K562 (cell line): ENCODE data around the gene LHX3. TPM values are rescaled to one million over a fixed set of nuclear protein-coding genes. Genes with fewer than 3 reads are reported as not detected.
A peak's percentile ranks its signal among the peaks of the same experiment; 100 is the strongest.

Experiments used
- ATAC-seq: fragments of 200-7000 bp; cut with Tn5 transposase; 3 replicates; pipeline ENCODE4 v1.9.1; 2020; ENCODE audit warnings: moderate library complexity
- BruUV-seq: library from RNA; stranded (reverse); fragments of 400-500 nt; replicated peaks from 2 replicates; lab custom pipeline; 2021; lab: Mats Ljungman, UMichigan
- CTCF ChIA-PET: fragments of 300-600 bp; formaldehyde crosslinking; extraction: SDS; loops from one replicate; lab custom pipeline; 2021; ENCODE audit warnings: low intra/inter-chr PET ratio; lab: Yijun Ruan, JAX
- POLR2A ChIA-PET: fragments of 300-600, 350-650 bp; sonication (Branson Sonifier 250); formaldehyde crosslinking; extraction: SDS; loops from one replicate; lab custom pipeline; 2021; ENCODE audit warnings: antibody characterized with exemption, inconsistent platforms; lab: Yijun Ruan, JAX
- DNase-seq, 4 experiments: peaks; one replicate each; pipeline versions ENCODE4 v3.0.0 to v3.0.0-alpha.2; 2011 to 2018; ENCODE audit warnings: low spot score in 3 of 4, mixed read lengths in 3 of 4; ENCODE audit errors: extremely low read depth in 1 of 4
- FAIRE-seq: peaks from 2 replicates; lab custom pipeline; 2011; peaks lifted over from hg19 to GRCh38; lab: Jason Lieb, UNC
- H2AFZ ChIP-seq: 2 replicates; pipeline ENCODE4 v1.6.0; 2011; ENCODE audit warnings: low read depth, low read length, control low read depth, inconsistent platforms
- H3K27ac ChIP-seq: fragments of 200-600 bp; 3 replicates; pipeline ENCODE4 v1.8.0; 2011; ENCODE audit warnings: low read depth, mild to moderate bottlenecking, control low read depth, inconsistent platforms, low read length, moderate library complexity, mixed read lengths; ENCODE audit errors: extremely low read depth
- H3K27me3 ChIP-seq, 2 experiments: fragments of 300-600 bp in 1 of 2; 2 replicates in 1 of 2; 3 replicates in 1 of 2; pipeline versions ENCODE4 v1.6.0 to v1.8.0; 2011; ENCODE audit warnings: inconsistent platforms in 2 of 2, low read length in 2 of 2, mild to moderate bottlenecking in 1 of 2, mixed read lengths in 1 of 2, moderate library complexity in 1 of 2; ENCODE audit not compliant: control insufficient read depth in 2 of 2, insufficient read depth in 2 of 2
- H3K36me3 ChIP-seq: fragments of 300-600 bp; 3 replicates; pipeline ENCODE4 v1.8.0; 2011; ENCODE audit warnings: mild to moderate bottlenecking, low read length, inconsistent platforms; ENCODE audit not compliant: control insufficient read depth, insufficient read depth
- H3K4me1 ChIP-seq, 2 experiments: fragments of 200-600 bp in 1 of 2; replicated peaks in 1 of 2; 2 replicates in 1 of 2; 3 replicates in 1 of 2; pipeline versions ENCODE4 v1.5.1 to v1.8.0; 2011; ENCODE audit warnings: inconsistent platforms in 2 of 2, low read length in 2 of 2, mild to moderate bottlenecking in 1 of 2, mixed read lengths in 1 of 2, moderate library complexity in 1 of 2; ENCODE audit not compliant: control insufficient read depth in 2 of 2, insufficient read depth in 2 of 2
- H3K4me2 ChIP-seq: 2 replicates; pipeline ENCODE4 v1.6.1; 2011; ENCODE audit warnings: low read length, control low read depth, inconsistent platforms, mixed read lengths; ENCODE audit not compliant: insufficient read depth
- H3K4me3 ChIP-seq: fragments of 200-600 bp; sonication (generic), shearing (Covaris generic); 2 replicates; pipeline ENCODE4 v1.5.1; 2016; ENCODE audit warnings: control low read depth, inconsistent platforms
- H3K79me2 ChIP-seq: fragments of 200-600 bp; 3 replicates; pipeline ENCODE4 v1.8.0; 2011; ENCODE audit warnings: low read length, inconsistent platforms; ENCODE audit not compliant: control insufficient read depth, insufficient read depth
- H3K9ac ChIP-seq, 2 experiments: 2 replicates each; pipeline versions ENCODE4 v1.6.0 to v1.6.1; 2011; ENCODE audit warnings: low read depth in 2 of 2, low read length in 2 of 2, control low read depth in 1 of 2, inconsistent platforms in 1 of 2, mild to moderate bottlenecking in 1 of 2, mixed read lengths in 1 of 2; ENCODE audit not compliant: insufficient read depth in 1 of 2
- H3K9me1 ChIP-seq: one replicate; pipeline ENCODE4 v1.6.0; 2011; ENCODE audit warnings: inconsistent platforms, mild to moderate bottlenecking, low read length, moderate library complexity; ENCODE audit not compliant: control insufficient read depth, insufficient read depth
- H3K9me3 ChIP-seq: replicated peaks from 2 replicates; pipeline ENCODE4 v1.5.1; 2011; ENCODE audit warnings: low read depth, low read length, inconsistent platforms; ENCODE audit not compliant: control insufficient read depth, insufficient read depth
- H4K20me1 ChIP-seq: replicated peaks from 2 replicates; pipeline ENCODE4 v1.6.1; 2011; ENCODE audit warnings: low read length, inconsistent platforms, mixed read lengths; ENCODE audit not compliant: control insufficient read depth, insufficient read depth
- EP300 ChIP-seq: IDR thresholded peaks from 2 replicates; pipeline ENCODE4 v1.6.1; 2012; ENCODE audit warnings: low read length, improper control_type of control experiment
- FOXA3 ChIP-seq, 2 experiments: fragments of 450-650 bp in 1 of 2; sonication (generic) in 1 of 2; formaldehyde crosslinking; IDR thresholded peaks in 1 of 2; conservative IDR thresholded peaks in 1 of 2; 2 replicates each; pipeline versions ENCODE4 v1.4.0 to v1.8.0; 2020 to 2022; ENCODE audit warnings: mild to moderate bottlenecking in 2 of 2, missing genetic modification reagents in 1 of 2
- MIER1 ChIP-seq: fragments of 450-650 bp; IDR thresholded peaks from 2 replicates; pipeline ENCODE4 v1.6.1; 2016; ENCODE audit warnings: antibody characterized with exemption, mild to moderate bottlenecking, low read depth
- POLR2AphosphoS5 ChIP-seq: IDR thresholded peaks from 2 replicates; pipeline ENCODE4 v1.6.1; 2011; ENCODE audit warnings: mild to moderate bottlenecking, low read depth, low read length, moderate library complexity; ENCODE audit not compliant: control insufficient read depth, insufficient read depth
- SMARCA5 ChIP-seq: fragments of 450-650 bp; IDR thresholded peaks from 2 replicates; pipeline ENCODE4 v1.6.1; 2016
- SMARCB1 ChIP-seq: IDR thresholded peaks from 2 replicates; pipeline ENCODE4 v1.6.1; 2011; ENCODE audit warnings: improper control_type of control experiment, low read depth; ENCODE audit not compliant: insufficient read length
- SNIP1 ChIP-seq: fragments of 450-650 bp; IDR thresholded peaks from 2 replicates; pipeline ENCODE4 v1.7.1; 2017; ENCODE audit warnings: low read depth, mild to moderate bottlenecking
- TGIF2 ChIP-seq: sonication (generic); formaldehyde crosslinking; IDR thresholded peaks from 2 replicates; pipeline ENCODE4 v1.8.1; 2022; ENCODE audit warnings: mild to moderate bottlenecking, missing genetic modification reagents, moderate library complexity
- ZNF740 ChIP-seq, 3 experiments: fragments of 200-800 bp in 1 of 3; sonication (Bioruptor generic) in 1 of 3; sonication (generic) in 1 of 3; formaldehyde crosslinking in 1 of 3; IDR thresholded peaks; 2 replicates each; pipeline versions ENCODE4 v1.6.1 to v1.8.0; 2016 to 2022; ENCODE audit warnings: mild to moderate bottlenecking in 2 of 3, missing compliant biosample characterization in 2 of 3, missing genetic modification characterization in 2 of 3, missing genetic modification reagents in 1 of 3
- WGBS: fragments of 100-300 bp; shearing (Covaris generic); methylation state at CpG from one replicate; pipeline ENCODE4 v1.1.6; 2016; ENCODE audit warnings: low coverage, mixed read lengths; ENCODE audit not compliant: insufficient coverage; ENCODE audit errors: missing lambda C conversion rate; 5-methylcytosine and 5-hydroxymethylcytosine counted together
- in situ Hi-C: fragments of 300-500 bp; cut with MboI; formaldehyde crosslinking; loops from 4 replicates; pipeline ENCODE4 v1.15.0; 2018; ENCODE audit warnings: inconsistent platforms, mixed read lengths
- intact Hi-C: fragments of 100-400 bp; cut with micrococcal nuclease; formaldehyde crosslinking; loops from 2 replicates; pipeline ENCODE4 v1.14.2; 2022
- polyA plus RNA-seq, 8 experiments: library from polyadenylated mRNA; depleted of rRNA in 4 of 8; stranded (reverse) in 5 of 8; unstranded in 3 of 8; fragments of >200 nt; fragmentation: Nextera tagmentation in 2 of 8; fragmentation: Illumina TruSeq in 1 of 8; extraction: Ambion mirVana in 2 of 8; extraction: Trizol in 1 of 8; gene quantifications; 2 replicates each; pipeline versions ENCODE4 v1.2.1 to v1.2.3, GENCODE V29; 2011 to 2014; ENCODE audit warnings: inconsistent platforms in 1 of 8, missing spikeins in 1 of 8
- total RNA-seq, 7 experiments: library from RNA; depleted of rRNA in 6 of 7; stranded (reverse); fragments of >200 nt in 6 of 7; fragmentation: Illumina TruSeq in 2 of 7; extraction: Trizol in 2 of 7; gene quantifications; 2 replicates each; pipeline versions ENCODE4 v1.2.1 to v1.2.3, GENCODE V29; 2011 to 2021; ENCODE audit warnings: low replicate concordance in 1 of 7
- TF ChIP-seq, protein P1 (sequence below): fragments of 450-650 bp; conservative IDR thresholded peaks from 2 replicates; pipeline ENCODE4 v1.6.1; 2016; ENCODE audit warnings: missing genetic modification characterization, low read depth, mild to moderate bottlenecking, missing compliant biosample characterization, moderate library complexity

The LHX3 gene
- total and polyA plus RNA-seq, 9 of the 15 experiments (the other 6 are each of a cell fraction or from before 2014, with no cell fraction given) = 0.09 TPM; not detected in 8

- WGBS = 56% methylated on average over 19 of the region's 26 CpGs
- H3K9me1 ChIP-seq = no peaks in the 10 kb centered on the region
- no peaks in the 10 kb centered on the region for H3K9me3 ChIP-seq
- peaks cover 34% of the 10 kb centered on the region for H3K79me2 ChIP-seq
- H3K9ac ChIP-seq = 0 out of 4 replicates have a peak overlapping the region, but pooled peaks of 1 of the 2 experiments have one; percentile 60
- TF ChIP-seq SNIP1 (no peak), SMARCB1 (no peak), POLR2AphosphoS5 (no peak), SMARCA5 (peak; percentile 31; the same call in 1 of the 2 replicates), EP300 (no peak), ZNF740 (CRISPR knock-in tag; IDR thresholded peaks at IDR 0.05) (peak; percentile 43; the same call in 1 of the 2 replicates), ZNF740 (tag; IDR thresholded peaks at IDR 0.05) (no peak), FOXA3 (CRISPR knock-in tag; conservative IDR thresholded peaks at IDR 0.05 in 1 of 2, IDR thresholded peaks at IDR 0.05 in 1 of 2) (no peak), TGIF2 (no peak), MIER1 (no peak)
- TF ChIP-seq, protein P1, sequence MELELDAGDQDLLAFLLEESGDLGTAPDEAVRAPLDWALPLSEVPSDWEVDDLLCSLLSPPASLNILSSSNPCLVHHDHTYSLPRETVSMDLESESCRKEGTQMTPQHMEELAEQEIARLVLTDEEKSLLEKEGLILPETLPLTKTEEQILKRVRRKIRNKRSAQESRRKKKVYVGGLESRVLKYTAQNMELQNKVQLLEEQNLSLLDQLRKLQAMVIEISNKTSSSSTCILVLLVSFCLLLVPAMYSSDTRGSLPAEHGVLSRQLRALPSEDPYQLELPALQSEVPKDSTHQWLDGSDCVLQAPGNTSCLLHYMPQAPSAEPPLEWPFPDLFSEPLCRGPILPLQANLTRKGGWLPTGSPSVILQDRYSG (tag) = no peak
- TF ChIP-seq, all 486 proteins: peak for 2
- BruUV-seq = no TSS peak
- Histone ChIP-seq H3K36me3 (peaks cover 21% of the 10 kb centered on the region), H3K27ac (no peak overlapping the region), H3K4me3 (no peak overlapping the region), H4K20me1 (peaks cover 21% of the 10 kb centered on the region; the same call in 1 of the 2 replicates), H3K27me3 (peaks cover 10 to 48% of the 10 kb centered on the region in 2 experiments; a peak in 4 of 5 replicates), H2AFZ (no peak overlapping the region), H3K4me2 (no peak overlapping the region), H3K4me1 (peaks cover 32 to 59% of the 10 kb centered on the region in 2 experiments)
- POLR2A ChIA-PET = interaction anchor here (0.6 to 1.2 kb wide), 3 partner anchors 9 to 230 kb away, joined by 3 to 5 read pairs (median 4); no protein-coding TSS in a partner anchor
- no peak for FAIRE-seq
- in situ Hi-C loops (no loop called here), intact Hi-C loops (no loop called here)
- no peak for ATAC-seq
- CTCF ChIA-PET = no interaction called here
- no peak for DNase-seq
Observed at GRCh38 chr9:136246849-136247550, 42.1 kb upstream of the LHX3 start.
